ENCODE data around the gene RRAGD.

The RRAGD gene, protein sequence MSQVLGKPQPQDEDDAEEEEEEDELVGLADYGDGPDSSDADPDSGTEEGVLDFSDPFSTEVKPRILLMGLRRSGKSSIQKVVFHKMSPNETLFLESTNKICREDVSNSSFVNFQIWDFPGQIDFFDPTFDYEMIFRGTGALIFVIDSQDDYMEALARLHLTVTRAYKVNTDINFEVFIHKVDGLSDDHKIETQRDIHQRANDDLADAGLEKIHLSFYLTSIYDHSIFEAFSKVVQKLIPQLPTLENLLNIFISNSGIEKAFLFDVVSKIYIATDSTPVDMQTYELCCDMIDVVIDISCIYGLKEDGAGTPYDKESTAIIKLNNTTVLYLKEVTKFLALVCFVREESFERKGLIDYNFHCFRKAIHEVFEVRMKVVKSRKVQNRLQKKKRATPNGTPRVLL

DNA sequence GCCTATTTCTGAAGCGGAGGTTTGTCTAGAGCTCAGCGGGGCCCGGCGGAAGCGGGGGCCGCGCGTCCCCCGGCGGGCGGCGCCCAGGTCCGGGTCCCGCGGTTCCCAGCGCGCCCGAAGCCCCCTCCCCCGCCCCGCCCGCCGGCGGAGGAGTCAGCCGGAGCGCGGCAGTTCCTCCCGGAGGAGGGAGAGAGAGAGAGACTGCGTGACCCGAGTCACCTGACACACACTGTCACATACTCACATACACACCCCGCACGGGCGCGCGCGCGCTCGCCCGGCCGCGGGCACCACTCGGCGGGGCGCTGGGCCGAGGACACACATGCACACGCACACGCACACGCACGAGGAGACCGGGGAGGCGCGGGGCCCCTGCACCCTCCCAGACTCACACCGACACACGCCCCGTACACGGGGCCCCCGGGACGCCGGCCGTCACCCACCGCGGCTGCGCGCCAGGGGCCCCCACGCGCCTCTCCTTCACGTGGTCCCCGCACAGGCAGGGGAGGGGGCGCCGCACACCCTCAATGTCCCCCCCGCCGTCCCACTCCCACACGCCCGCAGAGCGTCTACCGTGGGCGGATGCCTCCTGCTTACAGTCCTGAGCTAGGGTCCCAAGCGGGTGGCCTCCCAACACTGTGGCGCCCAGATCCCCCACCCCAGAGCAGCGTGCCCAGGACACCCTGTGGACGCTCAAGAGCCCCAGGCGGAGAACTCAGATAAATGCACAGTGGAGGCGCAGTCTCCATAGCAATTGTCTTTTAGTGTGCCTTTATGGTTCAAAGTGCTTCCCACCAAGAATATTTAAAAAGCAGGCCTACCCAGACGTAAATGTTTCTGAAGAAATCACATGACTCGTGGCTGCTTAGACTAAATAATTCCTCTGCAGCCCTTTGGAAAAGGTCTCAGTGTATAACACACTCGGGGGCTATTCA lies at the start of gene RRAGD:
TSS of gene RRAGD (minus strand) at position 203 of the 935 bp plus-strand sequence. CDS start 280 bp downstream, outside the sequence.
- peak; percentile 46 to 56 for DNase-seq (ENCODE audit: low read depth in 2 of 2)

DNA sequence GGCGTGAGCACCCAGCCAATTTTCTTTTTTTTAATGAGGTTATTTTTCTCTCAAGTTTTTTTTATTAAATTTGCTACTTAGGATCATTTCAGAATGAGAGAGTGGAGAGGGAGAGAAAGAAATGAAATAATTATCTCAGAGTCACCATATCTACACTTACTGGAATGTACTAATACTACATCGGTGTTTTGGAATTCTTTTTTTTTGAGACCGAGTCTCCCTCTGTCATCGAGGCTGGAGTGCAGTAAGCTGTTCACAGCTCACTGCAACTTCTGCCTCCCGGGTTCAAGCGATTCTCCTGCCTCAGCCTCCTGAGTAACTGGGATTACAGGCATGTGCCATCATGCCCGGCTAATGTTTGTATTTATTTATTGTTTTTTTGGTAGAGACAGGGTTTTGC lies 48.6 kb upstream of the RRAGD start:
- DNase-seq (ENCODE audit: low read depth in 2 of 2): no peak

DNA sequence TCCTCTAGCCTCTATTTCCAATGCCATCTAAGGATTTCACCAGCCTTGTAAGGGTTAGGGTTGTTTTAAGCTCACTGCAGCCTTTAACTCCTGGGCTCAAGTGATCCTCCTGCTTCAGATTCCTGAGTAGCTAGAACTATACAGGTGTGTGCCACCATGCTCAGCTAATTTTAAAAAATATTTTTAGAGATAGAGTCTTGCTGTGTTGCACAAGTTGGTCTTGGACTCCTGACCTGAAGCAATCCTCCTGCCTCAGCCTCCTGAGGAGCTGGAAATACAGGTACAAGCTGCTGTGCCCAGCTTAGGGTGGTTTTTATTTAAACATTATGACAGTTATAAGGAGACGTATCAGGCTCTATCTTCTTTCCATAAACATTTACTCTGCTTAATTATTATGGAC lies 47.4 kb upstream of the RRAGD start:
- no peak for DNase-seq (ENCODE audit: low read depth in 2 of 2)

DNA sequence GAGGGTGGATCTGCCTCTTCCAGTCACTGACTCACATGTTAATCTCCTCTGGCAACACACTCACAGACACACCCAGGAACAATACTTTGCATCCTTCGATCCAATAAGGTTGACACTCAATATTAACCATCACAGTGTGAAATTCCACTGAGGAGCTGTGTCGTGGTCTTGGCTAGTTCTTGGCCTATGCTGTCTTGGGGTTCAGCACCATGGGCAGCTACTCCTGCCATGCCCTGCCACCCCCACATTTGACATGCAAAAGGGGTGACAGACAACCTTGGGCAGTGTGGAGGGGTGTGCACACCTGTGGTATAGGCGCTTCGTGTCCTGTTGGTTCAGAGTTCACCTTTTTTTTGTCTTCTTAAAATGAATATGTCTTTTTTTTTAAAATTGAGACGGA lies 46.6 kb upstream of the RRAGD start:
- DNase-seq (ENCODE audit: low read depth in 2 of 2): no peak

DNA sequence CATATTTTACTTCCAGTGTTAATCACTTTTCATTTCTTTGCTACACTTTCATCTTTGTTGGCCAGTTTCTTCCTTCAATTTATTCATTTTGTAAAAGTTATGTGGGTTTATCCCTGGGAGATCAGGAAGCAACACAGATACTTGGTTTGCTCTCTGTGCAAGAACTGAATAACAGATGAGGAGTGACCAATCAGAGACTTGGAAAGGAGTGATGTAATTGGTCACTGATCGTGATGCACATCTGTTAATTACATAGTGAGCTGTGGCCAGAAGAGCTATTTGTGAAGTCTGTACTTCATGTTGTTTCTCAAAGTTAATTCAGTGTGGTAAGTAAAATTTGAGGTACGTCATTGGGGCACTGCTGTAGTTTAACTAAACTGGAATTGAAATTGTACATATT lies 42.2 kb upstream of the RRAGD start:
- DNase-seq (ENCODE audit: low read depth in 2 of 2): no peak

DNA sequence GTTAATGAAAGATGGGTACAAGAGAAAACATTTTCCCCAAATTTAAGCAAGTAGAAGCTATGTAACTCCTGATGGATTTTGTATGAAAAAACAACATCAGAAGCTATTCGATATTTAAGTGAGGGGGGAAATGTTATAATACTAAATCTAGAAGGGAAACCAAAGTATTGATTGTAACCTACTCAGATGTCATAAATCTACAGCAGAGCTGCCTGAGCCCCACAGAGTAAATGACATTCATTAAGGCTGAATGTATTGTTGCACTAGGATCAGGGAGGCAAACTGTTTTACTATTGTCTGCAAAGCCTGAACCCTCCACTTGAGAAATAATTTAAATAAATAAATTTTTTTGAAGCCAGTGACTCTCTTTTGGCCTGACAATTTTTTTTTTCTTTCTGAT lies 40.2 kb upstream of the RRAGD start:
- no peak for DNase-seq (ENCODE audit: low read depth in 2 of 2)

DNA sequence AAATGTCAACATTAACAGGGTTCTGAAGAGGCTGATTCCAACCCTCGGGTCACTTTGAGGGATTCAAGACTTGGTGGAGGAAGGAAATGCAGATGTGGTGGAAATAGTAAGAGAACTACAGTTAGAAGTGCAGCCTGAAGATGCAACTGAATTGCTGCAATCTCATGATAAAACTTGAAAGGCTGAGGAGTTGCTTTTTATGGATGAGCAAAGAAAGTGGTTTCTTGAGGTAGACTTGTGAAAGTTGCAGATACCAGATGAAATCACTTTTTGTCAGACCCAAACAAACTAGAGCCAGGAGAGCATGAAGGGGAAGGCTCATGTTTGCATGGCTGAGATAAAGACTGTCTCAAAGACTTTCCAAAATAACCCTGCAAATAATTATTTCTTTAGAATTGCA lies 37.1 kb upstream of the RRAGD start:
- no peak for DNase-seq (ENCODE audit: low read depth in 2 of 2)

DNA sequence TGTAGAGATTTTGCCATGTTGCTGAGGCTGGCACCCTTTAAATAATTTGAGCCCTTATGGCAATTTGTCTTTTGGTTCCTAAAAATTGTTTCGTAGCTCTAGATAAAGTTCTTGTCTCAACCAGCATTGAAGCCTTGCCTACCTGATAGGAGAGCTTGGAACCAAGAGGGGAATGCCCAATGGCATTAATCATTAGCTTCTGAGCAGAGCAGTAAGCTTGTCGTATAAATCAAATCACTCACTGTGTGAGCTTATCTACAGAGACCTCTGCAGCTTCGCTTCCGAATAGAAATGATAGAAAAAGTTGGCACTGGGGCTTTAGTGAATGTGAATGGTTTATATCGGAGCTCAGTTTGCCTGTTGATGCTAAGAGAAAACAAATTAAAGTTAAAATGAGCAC lies 31.6 kb upstream of the RRAGD start:
- DNase-seq (ENCODE audit: low read depth in 2 of 2): no peak

DNA sequence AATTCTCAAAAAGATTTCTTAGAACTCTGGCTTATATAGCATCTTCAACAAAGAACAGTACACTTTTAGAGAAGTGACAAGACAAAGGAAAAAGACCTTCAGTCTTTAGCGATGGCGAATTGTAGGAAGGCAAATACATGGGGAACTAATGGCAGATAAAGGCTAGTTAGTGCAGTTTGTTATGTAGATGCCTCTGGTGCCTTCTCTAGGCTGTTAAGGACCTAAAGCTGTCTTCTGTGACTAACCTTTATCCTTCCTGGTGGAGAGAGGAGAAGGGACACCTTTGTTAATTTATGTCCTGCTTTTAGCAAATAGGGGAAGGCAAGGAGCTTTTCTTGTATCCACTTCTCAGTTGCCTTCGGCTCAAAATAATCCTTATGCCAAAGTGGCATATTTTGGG lies 28.1 kb upstream of the RRAGD start:
- DNase-seq (ENCODE audit: low read depth in 2 of 2): no peak

DNA sequence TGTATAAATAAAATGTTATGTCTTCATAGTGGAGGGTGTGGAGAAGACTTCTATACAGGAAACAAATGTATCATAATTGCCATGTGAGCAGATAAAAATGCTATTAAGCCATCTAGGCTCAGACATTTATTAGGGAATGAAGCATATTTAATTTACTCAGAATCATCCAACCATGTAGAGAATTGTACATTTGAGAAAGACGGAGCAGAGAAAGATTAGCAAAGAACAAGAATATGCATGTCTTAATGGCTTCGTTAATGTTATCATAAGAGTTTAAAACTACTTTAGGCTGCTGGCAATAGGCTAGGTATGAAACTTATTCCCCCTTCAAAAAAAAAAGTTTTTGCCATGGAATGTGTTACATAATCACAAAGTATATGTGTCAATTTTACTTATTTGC lies 26.9 kb upstream of the RRAGD start:
- DNase-seq (ENCODE audit: low read depth in 2 of 2): no peak

DNA sequence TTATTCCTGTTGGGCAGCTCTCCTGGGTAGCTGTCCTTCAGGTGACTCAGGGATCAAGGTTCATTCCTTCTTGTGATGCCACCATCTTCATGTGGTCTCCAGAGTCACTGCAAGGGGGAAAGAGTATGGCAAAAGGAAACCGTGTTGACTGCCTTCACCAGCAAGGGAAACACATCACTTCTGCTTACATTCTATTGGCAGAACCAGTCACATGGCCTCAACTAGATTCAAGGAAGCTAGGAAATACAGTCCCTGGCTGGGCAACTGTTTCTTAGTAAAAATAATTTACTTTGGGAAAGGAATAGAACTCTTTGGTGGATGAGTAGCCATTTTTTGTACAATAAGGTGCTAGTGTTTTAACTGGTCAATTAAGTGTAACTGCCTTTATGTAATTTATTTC lies 26.2 kb upstream of the RRAGD start:
- no peak for DNase-seq (ENCODE audit: low read depth in 2 of 2)

DNA sequence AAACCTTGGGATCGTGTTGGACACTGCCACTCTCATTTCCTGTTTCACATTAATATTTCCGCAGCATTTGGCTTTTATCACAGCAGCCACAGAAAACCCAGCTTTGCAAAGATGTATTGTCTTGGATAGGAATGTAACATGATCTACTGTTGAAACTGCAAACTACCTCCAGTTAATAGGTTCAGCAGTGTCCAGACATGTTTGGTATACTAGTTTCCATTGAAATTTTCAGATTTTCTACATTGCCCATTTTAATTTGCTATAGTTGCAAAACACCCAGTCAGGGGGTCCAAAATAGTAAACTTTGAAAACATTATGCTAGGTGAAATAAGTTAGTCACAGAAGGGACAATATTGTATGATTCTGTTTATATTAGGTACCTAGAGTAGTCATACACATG lies 24.2 kb upstream of the RRAGD start:
- no peak for DNase-seq (ENCODE audit: low read depth in 2 of 2)

DNA sequence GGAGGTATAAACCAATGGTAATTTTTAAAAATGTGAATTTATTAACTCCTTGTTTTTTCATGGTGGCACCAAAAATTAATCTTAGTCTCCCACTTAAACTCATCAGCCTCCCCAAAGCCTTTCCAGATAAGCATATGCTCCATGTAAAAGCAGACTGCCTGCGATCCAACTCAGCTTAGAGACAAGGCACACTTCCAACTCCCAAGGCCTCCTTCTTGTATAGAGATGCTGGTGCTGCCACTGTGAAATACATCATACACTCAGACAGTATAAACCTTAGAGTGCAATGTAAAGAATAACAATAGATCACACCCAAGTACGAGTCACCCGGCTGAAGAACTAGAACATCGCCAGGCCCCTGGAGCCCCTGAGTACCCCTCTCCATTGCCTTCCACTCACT lies 22.9 kb upstream of the RRAGD start:
- DNase-seq (ENCODE audit: low read depth in 2 of 2): no peak

DNA sequence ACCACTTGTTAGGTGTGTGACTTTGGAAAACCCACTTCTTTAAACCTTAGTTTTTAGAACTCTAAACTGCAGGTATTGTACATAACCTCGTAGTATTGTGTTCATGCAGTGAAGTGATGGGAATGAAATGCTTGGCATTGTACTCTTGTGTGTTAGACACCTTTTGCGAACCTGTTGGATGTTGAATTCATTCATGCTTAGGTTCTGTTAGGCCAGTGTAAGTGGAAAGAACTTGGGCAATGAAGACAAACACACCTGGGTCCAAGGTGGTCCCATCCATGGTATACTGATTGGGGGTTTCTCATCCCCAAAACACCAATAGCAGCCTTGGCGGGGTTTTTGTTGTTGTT lies 22.1 kb upstream of the RRAGD start:
- no peak for DNase-seq (ENCODE audit: low read depth in 2 of 2)

DNA sequence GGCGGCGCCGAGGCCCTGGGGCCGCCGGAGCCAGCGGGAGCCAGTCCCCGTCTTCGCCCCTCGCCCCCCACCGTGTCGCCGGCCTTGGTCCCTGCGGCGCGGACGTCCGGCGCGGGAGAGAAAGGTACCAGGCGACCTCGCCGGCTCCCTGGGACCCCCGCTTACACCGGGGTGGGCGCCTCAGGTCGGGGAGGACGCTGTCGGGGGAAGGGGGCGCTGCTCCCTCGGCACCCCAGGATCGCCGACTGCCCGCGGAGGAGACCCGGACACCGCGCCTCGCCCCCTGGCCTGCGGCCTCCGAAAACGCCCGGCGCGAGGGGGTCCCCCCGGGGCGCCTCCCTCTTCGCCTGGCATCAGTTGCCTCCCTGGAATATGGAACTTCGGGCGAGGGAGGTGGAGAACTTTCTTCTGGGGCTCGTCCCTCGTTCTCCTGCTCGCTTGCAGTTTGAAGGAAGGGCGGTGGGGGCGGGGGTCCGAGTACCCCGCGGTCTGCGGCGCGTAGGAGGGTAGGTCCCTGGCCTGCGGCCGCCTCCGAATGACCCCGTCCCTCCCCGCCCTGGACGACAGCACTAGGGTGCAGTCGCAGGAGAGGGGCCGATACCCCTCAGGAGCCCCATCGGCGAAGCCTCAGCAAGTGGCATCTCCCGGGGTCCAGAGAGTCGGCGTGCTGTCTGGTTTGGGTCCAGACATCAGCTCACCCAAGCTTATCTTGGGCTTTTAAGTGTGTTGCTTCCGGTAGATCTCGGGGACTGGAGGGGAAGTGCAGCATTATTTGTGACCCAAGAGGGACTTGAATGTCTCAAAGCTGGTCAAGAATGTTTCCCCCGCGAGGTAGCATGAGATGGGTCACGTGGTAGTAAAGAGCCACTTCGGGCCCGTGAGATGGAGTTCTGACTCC lies 21.4 kb upstream of the RRAGD start:
- peak in 1 of 2 donors; percentile 3 for DNase-seq (ENCODE audit: low read depth in 2 of 2)

DNA sequence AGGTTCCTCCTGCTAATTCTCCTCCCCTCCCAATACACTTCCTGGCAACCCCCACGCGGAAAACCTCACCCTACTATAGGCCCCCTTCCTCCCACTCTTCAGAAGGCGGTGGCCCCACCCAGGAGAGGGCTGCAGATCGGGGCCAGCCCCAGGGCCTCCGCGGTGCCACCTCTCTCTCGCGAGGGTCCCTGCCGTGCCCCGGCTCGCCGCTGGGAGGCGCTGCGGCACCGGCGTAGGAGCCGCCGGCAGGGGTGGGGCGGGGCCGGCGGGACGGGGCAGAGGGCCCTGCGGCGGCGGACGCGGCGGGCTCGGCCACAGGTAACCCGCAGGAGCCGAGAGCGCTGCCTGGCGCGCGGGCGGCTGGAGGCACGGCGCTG lies 20.8 kb upstream of the RRAGD start, which contains the start of gene ANKRD6:
TSS of gene ANKRD6 (plus strand) at position 278 of the 377 bp plus-strand sequence. CDS start 133,825 bp downstream, outside the sequence.
- DNase-seq (ENCODE audit: low read depth in 2 of 2): peak; percentile 75 to 84

DNA sequence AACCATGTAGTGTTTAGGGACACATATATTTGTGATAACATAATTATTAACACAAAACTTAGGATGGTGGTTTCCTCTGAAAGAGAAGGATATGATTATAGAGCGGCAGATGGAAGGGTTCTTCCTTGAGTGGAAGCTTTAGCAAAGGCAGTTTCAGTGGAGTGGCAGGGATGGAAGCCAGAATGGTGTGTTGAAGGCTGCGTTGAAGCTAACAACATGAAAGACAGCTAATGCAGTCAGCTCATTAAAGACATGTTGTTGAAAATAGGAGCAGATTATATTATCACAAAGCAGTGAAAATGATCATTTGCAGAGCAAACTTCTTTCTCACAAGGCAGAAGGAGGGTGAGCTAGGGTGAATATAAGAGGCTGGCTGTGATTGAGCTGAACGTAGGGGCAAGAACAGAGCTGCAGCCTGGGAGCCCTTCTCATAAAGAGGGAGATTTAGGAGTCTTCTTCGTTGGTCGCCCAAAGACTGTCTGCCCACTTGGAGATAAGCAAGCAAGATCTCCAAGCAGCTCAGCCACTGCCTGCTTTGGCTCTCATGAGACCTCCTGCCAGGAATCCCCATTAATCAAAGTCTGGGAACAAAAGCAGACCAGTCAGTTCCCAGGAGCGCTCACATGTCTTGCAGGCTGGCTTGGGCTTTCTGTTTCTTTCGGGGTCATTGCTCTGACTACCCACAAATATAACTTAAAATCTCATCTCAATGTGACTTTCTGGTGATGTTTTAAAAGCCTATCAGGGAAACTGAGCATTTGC lies 18.3 kb upstream of the RRAGD start:
- no peak for DNase-seq (ENCODE audit: low read depth in 2 of 2)

DNA sequence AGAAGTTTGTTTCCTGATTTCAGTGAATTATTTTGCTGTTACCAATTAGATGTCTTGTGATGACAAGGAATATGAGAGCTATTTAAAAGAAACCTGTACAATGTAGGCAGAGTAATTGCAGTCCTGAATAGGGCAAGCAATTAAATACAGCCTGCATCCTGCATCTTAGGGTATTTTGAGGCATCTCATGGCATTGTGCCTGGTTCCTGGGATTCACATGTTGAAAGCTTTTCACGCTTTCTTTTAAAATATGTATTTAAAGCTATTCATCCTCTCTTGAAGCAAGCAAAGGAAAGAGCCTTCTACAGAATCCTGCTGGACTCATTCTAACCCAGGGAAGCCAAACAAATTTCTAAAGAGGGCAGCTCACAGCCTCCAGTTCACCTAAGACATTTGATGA lies 4.7 kb upstream of the RRAGD start:
- no peak for DNase-seq (ENCODE audit: low read depth in 2 of 2)

DNA sequence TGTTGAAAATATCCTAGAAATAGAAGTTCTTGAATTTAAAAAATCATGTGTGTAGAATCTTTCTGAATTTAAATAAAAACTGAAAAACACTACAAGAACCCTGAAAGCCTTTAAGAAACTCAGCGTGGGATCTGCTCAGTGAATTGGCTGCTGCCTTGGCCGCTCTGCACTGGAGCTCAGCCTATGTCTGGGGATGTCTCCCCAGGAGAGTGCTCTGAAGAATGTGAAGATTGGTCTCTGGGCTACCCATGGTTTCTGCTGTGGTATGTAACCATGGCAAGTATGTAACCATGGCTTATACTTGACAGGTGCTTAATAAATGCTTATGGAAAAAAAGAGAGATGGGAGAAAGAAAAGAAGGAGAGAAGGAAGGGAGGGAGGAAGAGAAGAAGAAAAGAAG lies 3.1 kb upstream of the RRAGD start:
- DNase-seq (ENCODE audit: low read depth in 2 of 2): no peak

DNA sequence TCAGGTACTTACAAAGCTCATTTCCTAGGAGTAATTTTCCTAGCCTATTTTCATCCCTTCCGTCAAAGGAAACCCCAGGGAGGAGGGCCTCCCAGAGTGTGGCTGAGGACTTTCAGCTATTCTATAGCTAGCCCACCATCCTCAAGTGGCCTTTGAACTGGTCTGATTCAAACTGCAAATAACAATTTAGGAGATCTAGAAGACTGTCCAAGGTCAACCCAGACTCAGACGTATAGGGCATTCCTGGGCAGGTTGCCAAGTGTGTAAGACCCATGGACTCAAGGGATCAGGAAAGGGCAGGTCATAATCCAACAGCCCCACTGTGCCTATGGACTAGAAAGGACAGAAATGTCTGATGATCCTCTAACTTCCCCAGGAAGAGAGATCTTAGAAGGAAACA lies 2.1 kb upstream of the RRAGD start:
- DNase-seq (ENCODE audit: low read depth in 2 of 2): no peak

DNA sequence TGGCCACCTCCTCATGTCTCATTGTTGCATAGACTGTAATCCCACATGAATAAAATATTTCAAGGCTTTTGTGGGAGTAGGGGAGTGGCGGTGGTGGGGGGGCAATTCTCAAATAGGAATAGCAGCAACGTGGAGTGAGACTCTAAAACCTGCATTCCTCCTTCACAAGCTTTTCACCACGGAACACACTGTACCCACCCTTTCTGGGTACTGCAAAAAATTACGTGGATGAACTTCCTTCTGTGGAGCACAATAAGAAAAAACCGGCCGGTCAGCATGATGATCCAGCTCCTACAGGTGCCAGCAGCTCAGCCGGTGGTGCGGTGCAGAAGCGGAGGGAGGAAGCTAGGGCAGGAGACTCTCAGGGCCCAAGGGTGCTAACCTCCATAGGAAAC lies 930 bp upstream of the RRAGD start:
- no peak for DNase-seq (ENCODE audit: low read depth in 2 of 2)

Measured in stimulated activated CD4-positive, alpha-beta T cell treated with anti-CD3 and anti-CD28 coated beads, Interleukin-4, amount 100 ng/mL, for 48 hours (primary cell).